ENCODE data around the gene KIF26B.

KIF26B gene

DNA sequence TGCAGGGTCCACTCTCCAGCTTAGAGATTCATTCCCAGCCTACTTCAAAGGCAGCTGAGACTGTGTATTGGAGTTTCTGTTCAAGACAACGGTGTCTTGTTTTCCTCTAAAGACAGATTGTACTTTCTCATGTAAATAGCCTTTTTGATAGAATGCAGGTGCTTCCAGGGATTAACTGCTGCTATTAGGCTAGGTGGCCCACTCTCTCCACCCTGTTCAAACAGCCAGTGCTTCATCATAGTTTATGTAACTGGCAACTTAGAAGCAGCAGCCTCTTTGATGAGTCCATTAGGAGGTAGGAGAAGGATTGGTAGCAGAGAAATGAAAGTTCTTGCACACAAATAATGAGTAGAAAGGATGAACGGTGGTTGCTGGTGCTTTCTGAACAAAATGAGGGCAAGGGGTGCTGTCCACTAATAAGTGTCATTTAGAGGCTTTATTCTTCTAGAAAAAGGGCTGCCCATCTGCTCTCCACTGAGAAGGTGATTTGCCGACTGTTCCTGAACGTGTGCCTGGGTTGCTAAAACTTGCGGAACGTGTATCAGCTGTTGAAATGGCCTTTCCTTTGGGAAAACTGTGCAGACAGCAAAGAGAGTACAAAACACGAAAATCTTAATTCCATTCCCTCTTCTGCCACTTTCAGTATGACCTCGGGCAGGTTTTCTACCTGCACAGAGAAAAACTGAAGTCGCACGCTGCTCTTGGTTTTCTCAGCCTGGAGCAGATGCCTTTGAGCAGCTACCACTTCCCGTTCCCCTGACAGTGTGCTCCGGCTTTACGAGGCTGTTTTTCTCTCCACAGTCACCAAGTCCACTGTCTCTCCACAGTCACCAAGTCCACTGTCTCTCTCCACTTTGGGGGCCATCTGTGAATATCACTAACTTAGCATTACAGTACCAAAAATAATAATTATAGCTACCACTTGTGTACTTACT lies 228.9 kb downstream of the KIF26B start:
- TF ChIP-seq, protein P1, sequence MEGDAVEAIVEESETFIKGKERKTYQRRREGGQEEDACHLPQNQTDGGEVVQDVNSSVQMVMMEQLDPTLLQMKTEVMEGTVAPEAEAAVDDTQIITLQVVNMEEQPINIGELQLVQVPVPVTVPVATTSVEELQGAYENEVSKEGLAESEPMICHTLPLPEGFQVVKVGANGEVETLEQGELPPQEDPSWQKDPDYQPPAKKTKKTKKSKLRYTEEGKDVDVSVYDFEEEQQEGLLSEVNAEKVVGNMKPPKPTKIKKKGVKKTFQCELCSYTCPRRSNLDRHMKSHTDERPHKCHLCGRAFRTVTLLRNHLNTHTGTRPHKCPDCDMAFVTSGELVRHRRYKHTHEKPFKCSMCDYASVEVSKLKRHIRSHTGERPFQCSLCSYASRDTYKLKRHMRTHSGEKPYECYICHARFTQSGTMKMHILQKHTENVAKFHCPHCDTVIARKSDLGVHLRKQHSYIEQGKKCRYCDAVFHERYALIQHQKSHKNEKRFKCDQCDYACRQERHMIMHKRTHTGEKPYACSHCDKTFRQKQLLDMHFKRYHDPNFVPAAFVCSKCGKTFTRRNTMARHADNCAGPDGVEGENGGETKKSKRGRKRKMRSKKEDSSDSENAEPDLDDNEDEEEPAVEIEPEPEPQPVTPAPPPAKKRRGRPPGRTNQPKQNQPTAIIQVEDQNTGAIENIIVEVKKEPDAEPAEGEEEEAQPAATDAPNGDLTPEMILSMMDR (IDR thresholded peaks at IDR 0.05; ENCODE audit: low read depth, low read length, missing control alignments): no peak
- no peak for DNase-seq (ENCODE audit: extremely low read depth, low read depth)
- no peak overlapping the region for H3K4me3 ChIP-seq (replicated peaks; ENCODE audit: low read depth, low read length)

DNA sequence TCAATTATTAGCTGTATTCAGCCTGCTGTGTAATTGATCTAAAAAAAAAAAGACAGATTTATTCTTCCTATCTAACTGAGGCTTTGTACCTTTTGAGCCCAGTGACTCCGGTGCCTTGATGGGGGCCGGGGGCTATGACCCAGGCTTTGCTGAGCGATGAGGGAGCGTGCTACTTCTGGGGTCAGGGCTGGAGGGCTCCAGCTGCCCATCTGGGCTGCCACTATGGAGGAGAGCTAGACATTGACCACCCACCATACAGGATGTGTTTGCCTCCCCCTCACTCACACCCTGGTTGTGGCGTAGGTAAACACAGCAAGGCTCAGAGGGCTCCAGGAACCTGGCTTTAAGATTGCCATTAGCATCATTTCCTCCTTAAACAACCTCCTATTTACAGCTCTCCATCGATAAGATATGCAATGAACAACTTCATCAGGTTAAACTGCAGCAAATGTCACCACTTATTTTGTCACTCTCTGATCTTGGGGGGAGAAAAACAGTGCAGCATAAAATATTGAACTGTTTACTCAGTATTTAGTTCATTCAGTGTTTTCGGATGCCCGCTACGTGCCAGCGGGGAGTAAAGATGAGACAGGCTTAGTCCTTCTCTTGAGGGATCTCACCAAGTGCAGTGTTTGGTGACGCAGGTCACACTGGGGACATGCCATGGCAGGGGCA lies 231.6 kb downstream of the KIF26B start:
- no peak overlapping the region for H3K4me3 ChIP-seq (replicated peaks; ENCODE audit: low read depth, low read length)
- DNase-seq (ENCODE audit: extremely low read depth, low read depth): no peak
- TF ChIP-seq, protein P1 (IDR thresholded peaks at IDR 0.05; ENCODE audit: low read depth, low read length, missing control alignments): no peak

DNA sequence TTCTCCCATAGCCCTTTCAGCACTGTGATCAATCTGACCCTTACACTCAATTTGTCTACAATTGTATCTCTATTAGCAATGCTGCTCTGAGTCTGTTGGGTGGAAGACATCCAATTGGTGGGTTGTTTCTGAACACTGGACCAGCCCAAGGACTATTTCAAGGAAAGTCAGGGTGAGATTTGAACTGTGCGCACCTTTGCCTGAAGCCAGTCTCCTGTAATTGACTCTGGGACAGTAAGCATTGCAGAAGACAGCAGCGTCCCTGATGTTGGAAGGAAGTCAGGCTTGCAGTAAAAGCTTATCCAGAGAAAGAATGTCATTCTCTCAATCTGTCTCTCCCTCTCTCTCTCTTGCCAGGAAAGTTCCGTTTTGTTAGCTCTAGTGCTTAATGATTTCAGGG lies 233.9 kb downstream of the KIF26B start:
- TF ChIP-seq, protein P1 (IDR thresholded peaks at IDR 0.05; ENCODE audit: low read depth, low read length, missing control alignments): no peak

DNA sequence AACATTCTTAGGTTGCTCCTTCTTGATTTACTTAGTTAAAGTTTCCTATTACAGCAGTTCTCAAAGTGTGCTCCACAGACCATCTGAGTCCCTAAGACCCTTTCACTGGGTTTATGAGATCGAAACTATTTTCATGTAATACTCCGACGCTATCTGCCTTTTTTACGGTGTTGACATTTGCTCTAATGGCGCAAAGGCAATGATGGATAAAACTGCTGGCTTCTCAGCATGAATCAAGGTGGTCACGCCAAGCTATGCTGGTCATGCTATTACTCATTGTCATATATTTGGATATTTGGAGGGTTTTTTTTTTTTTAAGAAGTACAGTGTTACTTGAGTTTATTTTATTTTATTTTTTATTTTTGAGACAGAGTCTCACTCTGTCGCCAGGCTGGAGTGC lies 235.1 kb downstream of the KIF26B start:
- H3K4me3 ChIP-seq (replicated peaks; ENCODE audit: low read depth, low read length): no peak overlapping the region
- TF ChIP-seq, protein P1 (IDR thresholded peaks at IDR 0.05; ENCODE audit: low read depth, low read length, missing control alignments): no peak
- no peak for DNase-seq (ENCODE audit: extremely low read depth, low read depth)

More for the DNA sequence above, 233.9 kb downstream of the KIF26B start:
- H3K4me3 ChIP-seq (replicated peaks; ENCODE audit: low read depth, low read length): no peak overlapping the region
- no peak for DNase-seq (ENCODE audit: extremely low read depth, low read depth)

DNA sequence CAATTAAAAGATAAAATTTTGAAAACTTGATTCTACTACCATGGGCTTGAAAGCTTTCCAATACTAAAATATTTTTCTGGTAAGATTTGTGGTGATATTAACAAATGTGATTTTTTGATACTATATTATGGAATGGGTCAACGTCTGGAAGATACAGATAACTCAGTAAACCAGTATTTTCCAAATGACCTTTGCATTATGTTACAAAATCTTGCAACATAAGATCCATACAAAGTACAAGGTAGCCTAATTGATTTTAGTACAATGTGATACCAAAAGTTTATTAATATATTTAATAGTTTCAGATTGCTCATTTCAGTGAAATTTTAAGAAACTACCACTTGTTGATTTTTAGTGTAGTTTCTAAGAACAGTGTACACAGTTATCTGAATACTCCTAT lies 236.2 kb downstream of the KIF26B start:
- TF ChIP-seq, protein P1 (IDR thresholded peaks at IDR 0.05; ENCODE audit: low read depth, low read length, missing control alignments): no peak
- H3K4me3 ChIP-seq (replicated peaks; ENCODE audit: low read depth, low read length): no peak overlapping the region
- no peak for DNase-seq (ENCODE audit: extremely low read depth, low read depth)

DNA sequence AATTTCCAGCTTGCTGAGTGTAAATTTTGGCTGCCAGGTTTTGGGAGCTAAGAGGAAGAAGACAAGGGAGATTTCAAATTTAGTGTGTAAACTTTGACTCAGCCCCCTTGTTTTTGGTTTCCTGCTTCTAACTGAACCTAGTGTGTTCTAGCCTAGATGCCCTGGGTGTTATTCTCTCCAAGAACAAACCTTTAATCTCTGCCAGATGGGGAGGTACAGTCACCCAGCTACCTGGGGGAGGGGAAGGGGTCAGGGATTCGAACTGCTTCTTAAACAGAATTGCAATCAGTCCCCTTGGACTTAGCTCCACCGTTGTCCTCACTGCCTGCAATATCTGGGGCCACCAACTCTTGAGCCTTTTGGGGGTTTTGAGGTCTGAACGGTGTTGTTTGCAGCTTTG lies 238.9 kb downstream of the KIF26B start:
- TF ChIP-seq, protein P1 (IDR thresholded peaks at IDR 0.05; ENCODE audit: low read depth, low read length, missing control alignments): no peak
- H3K4me3 ChIP-seq (replicated peaks; ENCODE audit: low read depth, low read length): no peak overlapping the region
- no peak for DNase-seq (ENCODE audit: extremely low read depth, low read depth)

All from HFF-Myc (cell line).